GM12891 (cell line): ENCODE results near the gene KLHL4.
"Not testable (repeated sequence)": the region's sequence is repeated elsewhere in the genome, so short reads cannot be mapped to it uniquely, and the experiment has no call there.

Experiments used
- POLR2A ChIP-seq: IDR thresholded peaks from 2 replicates; pipeline ENCODE4 v1.6.1; 2011; ENCODE audit warnings: low read depth, low read length, control low read depth
- POLR2AphosphoS5 ChIP-seq: IDR thresholded peaks from 2 replicates; pipeline ENCODE4 v1.6.1; 2011; ENCODE audit warnings: low read depth, low read length, control low read depth
- POU2F2 ChIP-seq: IDR thresholded peaks from 2 replicates; pipeline ENCODE4 v1.6.1; 2011; ENCODE audit warnings: low read depth, mild to moderate bottlenecking, control low read depth, low read length, moderate library complexity
- TAF1 ChIP-seq: IDR thresholded peaks from 2 replicates; pipeline ENCODE4 v1.6.1; 2011; ENCODE audit warnings: low read depth, low read length, control low read depth

- not testable (repeated sequence) for TF ChIP-seq POLR2AphosphoS5, TAF1, POLR2A, POU2F2
These were observed 185.9 kb downstream of the KLHL4 start for GRCh38 chrX:87703469-87703868.
